ENCODE results near the gene AHRR. TPM values are rescaled to one million over a fixed set of nuclear protein-coding genes. Genes with fewer than 3 reads are reported as not detected.
A peak's percentile ranks its signal among the peaks of the same experiment; 100 is the strongest.

Gene AHRR
- total and polyA plus RNA-seq, 10 of the 15 experiments (the other 5 are each of a cell fraction or from before 2014, with no cell fraction given), result 0.90 to 35.2 (median 19.2) TPM

- no peak for TF ChIP-seq MEF2A (IDR thresholded peaks at IDR 0.05; ENCODE audit: insufficient read depth, low read depth, low read length)
- TF ChIP-seq BRCA1 (IDR thresholded peaks at IDR 0.05; ENCODE audit: low read depth, low read length), result no peak
- no peak for TF ChIP-seq ZNF24 (IDR thresholded peaks at IDR 0.05)
- peak; percentile 86 for TF ChIP-seq EED (IDR thresholded peaks at IDR 0.05; ENCODE audit: low read depth)
- TF ChIP-seq RAD51 (IDR thresholded peaks at IDR 0.05), result peak; percentile 77
- no peak for TF ChIP-seq CUX1 (IDR thresholded peaks at IDR 0.05; ENCODE audit: insufficient replicate concordance, low read depth, low read length)
- no peak for TF ChIP-seq POLR2A (IDR thresholded peaks at IDR 0.05; ENCODE audit: low read depth, low read length)
- TF ChIP-seq TARDBP (IDR thresholded peaks at IDR 0.05; ENCODE audit: borderline replicate concordance), result no peak
- peak; percentile 70 for TF ChIP-seq ATF7 (IDR thresholded peaks at IDR 0.05; ENCODE audit: low read depth)
- no peak for TF ChIP-seq FOXK2 (IDR thresholded peaks at IDR 0.05)
- TF ChIP-seq IKZF1 (conservative IDR thresholded peaks at IDR 0.05), result peak; percentile 89
Measured at GRCh38 chr5:458547-459353, 137.2 kb downstream of the AHRR start (continued).

All from GM12878 (cell line).